ENCODE results near the gene CD2. TPM values are rescaled to one million over a fixed set of nuclear protein-coding genes. Genes with fewer than 3 reads are reported as not detected.

Gene CD2
- total RNA-seq, 2 donors from 2014 or later, result 2.1 TPM; not detected in 1

GRCh38 chr1:116709666-116710167 lies 44.5 kb upstream of the CD2 start:
- Histone ChIP-seq H3K27ac (no peak overlapping the region), H3K4me3 (no peak overlapping the region), H3K27me3 (no peaks in the 10 kb centered on the region), H3K9me3 (no peaks in the 10 kb centered on the region), H3K4me1 (no peaks in the 10 kb centered on the region), H3K36me3 (replicated peaks in 1 of 2; ENCODE audit: insufficient read depth in 1 of 2, low read depth in 2 of 2) (no peaks in the 10 kb centered on the region)
- WGBS, 2 donors, result 87 to 88% methylated on average over 7 of the region's 7 CpGs
- no peak for ATAC-seq
- TF ChIP-seq POLR2A (IDR thresholded peaks at IDR 0.05) (no peak), CTCF (IDR thresholded peaks at IDR 0.05) (no peak)
- DNase-seq, result no peak
- intact Hi-C loops (cut with DNase I), result no loop called here

- Histone ChIP-seq H3K4me3 (no peak overlapping the region), H3K4me1 (no peaks in the 10 kb centered on the region), H3K27ac (peak overlapping the region in 2 of 4 donors; percentile 8 to 39), H3K36me3 (replicated peaks in 1 of 2; ENCODE audit: insufficient read depth in 1 of 2, low read depth in 2 of 2) (no peaks in the 10 kb centered on the region), H3K27me3 (no peaks in the 10 kb centered on the region), H3K9me3 (no peaks in the 10 kb centered on the region)
- ATAC-seq (peak; percentile 42), DNase-seq (no peak)
- intact Hi-C loops (cut with DNase I), result no loop called here
- TF ChIP-seq CTCF (IDR thresholded peaks at IDR 0.05), result no peak
- no peak for TF ChIP-seq POLR2A (IDR thresholded peaks at IDR 0.05)
- 55 to 61% methylated on average over 2 of the region's 2 CpGs for WGBS, 2 donors
Observed at GRCh38 chr1:116710420-116711262, 43.6 kb upstream of the CD2 start.

GRCh38 chr1:116711263-116711840 lies 42.9 kb upstream of the CD2 start:
- H3K27ac ChIP-seq, result peak overlapping the region in 1 of 4 donors; percentile 8
- H3K4me1 ChIP-seq, result no peaks in the 10 kb centered on the region
- ATAC-seq (no peak), DNase-seq (no peak)
- intact Hi-C loops (cut with DNase I), result no loop called here
- H3K36me3 ChIP-seq (replicated peaks in 1 of 2; ENCODE audit: insufficient read depth in 1 of 2, low read depth in 2 of 2), result no peaks in the 10 kb centered on the region
- H3K27me3 ChIP-seq, result no peaks in the 10 kb centered on the region
- H3K4me3 ChIP-seq, result no peak overlapping the region
- 64 to 79% methylated on average over 2 of the region's 2 CpGs for WGBS, 2 donors
- H3K9me3 ChIP-seq, result no peaks in the 10 kb centered on the region
- TF ChIP-seq POLR2A (IDR thresholded peaks at IDR 0.05) (no peak), CTCF (IDR thresholded peaks at IDR 0.05) (no peak)

GRCh38 chr1:116712510-116712909 lies 41.7 kb upstream of the CD2 start:
- no peak overlapping the region for H3K4me3 ChIP-seq
- no peaks in the 10 kb centered on the region for H3K9me3 ChIP-seq
- DNase-seq, result no peak
- H3K27ac ChIP-seq, result no peak overlapping the region
- 69 to 78% methylated on average over 6 of the region's 6 CpGs for WGBS, 2 donors
- H3K36me3 ChIP-seq (replicated peaks in 1 of 2; ENCODE audit: insufficient read depth in 1 of 2, low read depth in 2 of 2), result no peaks in the 10 kb centered on the region
- no peak for ATAC-seq
- TF ChIP-seq POLR2A (IDR thresholded peaks at IDR 0.05), result no peak
- no peak for TF ChIP-seq CTCF (IDR thresholded peaks at IDR 0.05)
- no peaks in the 10 kb centered on the region for H3K27me3 ChIP-seq
- no peaks in the 10 kb centered on the region for H3K4me1 ChIP-seq
- intact Hi-C loops (cut with DNase I), result no loop called here

All from body of pancreas (tissue), 4 donors.